ENCODE results near the gene SCNN1G.

Gene SCNN1G

GRCh38 chr16:23257682-23258081 lies 75.1 kb downstream of the SCNN1G start:
- no peak for DNase-seq

GRCh38 chr16:23258919-23259237 lies 76.3 kb downstream of the SCNN1G start:
- DNase-seq, result no peak

All from fibroblast of skin of right biceps (primary cell).